Spleen (tissue), 11 donors: ENCODE data around the gene SGCA. TPM values are rescaled to one million over a fixed set of nuclear protein-coding genes. Genes with fewer than 3 reads are reported as not detected.

Experiments used
- DNase-seq: peaks from one replicate; pipeline ENCODE4 v3.0.0-alpha.2; 2020
- H3K27ac ChIP-seq, 8 donors: fragments of 200-600 bp; sonication (generic) in 7 of 8; 1 replicate in 4 of 8; 2 replicates in 4 of 8; pipeline versions ENCODE4 v1.5.0 to v1.8.0; 2016 to 2021; ENCODE audit warnings: inconsistent platforms in 4 of 8, mild to moderate bottlenecking in 4 of 8, moderate library complexity in 1 of 8
- H3K27me3 ChIP-seq, 7 donors: fragments of 200-600 bp; sonication (generic) in 6 of 7; replicated peaks in 1 of 7; 1 replicate in 4 of 7; 2 replicates in 3 of 7; pipeline versions ENCODE4 v1.5.0 to v1.8.0; 2016 to 2021; ENCODE audit warnings: inconsistent platforms in 3 of 7, mild to moderate bottlenecking in 1 of 7
- H3K36me3 ChIP-seq, 6 donors: fragments of 200-600 bp; sonication (generic) in 5 of 6; 1 replicate in 4 of 6; 2 replicates in 2 of 6; pipeline versions ENCODE4 v1.5.0 to v1.8.0; 2016 to 2021; ENCODE audit warnings: inconsistent platforms in 2 of 6
- H3K4me1 ChIP-seq, 6 donors: fragments of 200-600 bp; sonication (generic) in 5 of 6; 1 replicate in 3 of 6; 2 replicates in 3 of 6; pipeline versions ENCODE4 v1.5.0 to v1.8.0; 2016 to 2021; ENCODE audit warnings: inconsistent platforms in 3 of 6
- H3K4me3 ChIP-seq, 8 donors: fragments of 200-600 bp; sonication (generic) in 7 of 8; 1 replicate in 4 of 8; 2 replicates in 4 of 8; pipeline versions ENCODE4 v1.5.0 to v1.8.0; 2016 to 2021; ENCODE audit warnings: inconsistent platforms in 4 of 8, mild to moderate bottlenecking in 4 of 8, moderate library complexity in 2 of 8
- H3K9me3 ChIP-seq, 8 donors: fragments of 200-600 bp; sonication (generic) in 7 of 8; 1 replicate in 4 of 8; 2 replicates in 4 of 8; pipeline versions ENCODE4 v1.5.0 to v1.8.0; 2016 to 2021; ENCODE audit warnings: inconsistent platforms in 4 of 8
- CTCF ChIP-seq, 11 experiments: fragments of 200-600 bp in 7 of 11; fragments of 450-650 bp in 4 of 11; sonication (generic) in 4 of 11; IDR thresholded peaks in 8 of 11; conservative IDR thresholded peaks in 3 of 11; 1 replicate in 7 of 11; 2 replicates in 4 of 11; pipeline versions ENCODE4 v1.4.0 to v1.8.0; 2016 to 2021; ENCODE audit warnings: antibody characterized with exemption in 11 of 11, inconsistent platforms in 4 of 11, mild to moderate bottlenecking in 1 of 11
- POLR2A ChIP-seq, 3 donors: fragments of 450-650 bp; IDR thresholded peaks; one replicate each; pipeline ENCODE4 v1.5.1; 2017; ENCODE audit warnings: antibody characterized with exemption in 3 of 3, mild to moderate bottlenecking in 1 of 3
- POLR2AphosphoS5 ChIP-seq, 3 donors: sonication (generic); formaldehyde crosslinking; IDR thresholded peaks; one replicate each; pipeline ENCODE4 v1.5.1; 2017; ENCODE audit warnings: antibody characterized with exemption in 3 of 3
- WGBS, 5 donors: extraction: QIAGEN DNeasy Blood & Tissue Kit in 3 of 5; methylation state at CpG; one replicate each; pipeline versions ENCODE4 v1.1.5 to v1.1.7; 2013 to 2018; 5-methylcytosine and 5-hydroxymethylcytosine counted together
- intact Hi-C: fragments of 100-400 bp; cut with DNase I; formaldehyde crosslinking; loops from one replicate; pipeline ENCODE4 v1.15.0; 2023; ENCODE audit warnings: low total_unique reads
- polyA plus RNA-seq, 3 donors: library from polyadenylated mRNA; stranded (reverse); fragments of 200-250 nt; gene quantifications; one replicate each; pipeline ENCODE4 v1.2.1, GENCODE V29; 2013
- total RNA-seq, 7 donors: library from RNA; depleted of rRNA in 3 of 7; stranded (reverse); fragments of >200 nt in 3 of 7; fragmentation: NEBNext Ultra II Directional in 4 of 7; extraction: Animal tissue kit (Norgen Biotek cat#: 25700) in 4 of 7; gene quantifications; one replicate each; pipeline versions ENCODE4 v1.1.0 to v1.2.1, GENCODE V29; 2016 to 2021
- donor health status: healthy with polysubstance abuse.
- donor health status: DM: no; HTN: no; CAD: no; lungs with moderate emphysema.
- donor health status: DM: no; HTN: no; CAD: no.
- donor health status: Bipolar disorder and iron deficiency.
- donor health status: healthy.
- donor health status: DM: no; HTN: no; CAD: no.
- donor health status: DM: yes; HTN: yes; CAD: no.

Gene SGCA
- total and polyA plus RNA-seq, 10 donors: 1.2 to 5.9 (median 3.7) TPM; not detected in 1

- no peak for DNase-seq
- H3K4me1 ChIP-seq: peaks cover 14 to 59% (median 28%) of the 10 kb centered on the region in 6 donors
Measured at GRCh38 chr17:50133028-50133768, 32.6 kb upstream of the SGCA start.

GRCh38 chr17:50133769-50134099 is 32.1 kb upstream of the SGCA start:
- Histone ChIP-seq H3K4me3 (no peak overlapping the region), H3K36me3 (peaks cover 6 to 67% (median 53%) of the 10 kb centered on the region in 6 donors), H3K9me3 (no peaks in the 10 kb centered on the region), H3K27ac (peak overlapping the region in 2 of 8 donors; percentile 6 to 33), H3K4me1 (peaks cover 12 to 57% (median 23%) of the 10 kb centered on the region in 6 donors), H3K27me3 (peaks cover 0 to 24% (median 16%) of the 10 kb centered on the region in 7 donors)
- intact Hi-C loops: no loop called here
- 50 to 74% (median 60%) methylated on average over 16 of the region's 16 CpGs for WGBS, 5 donors
- peak in 1 of 3 donors; percentile 33 for TF ChIP-seq POLR2AphosphoS5 (IDR thresholded peaks at IDR 0.05)
- no peak for TF ChIP-seq POLR2A (IDR thresholded peaks at IDR 0.05)
- TF ChIP-seq CTCF (IDR thresholded peaks at IDR 0.05 in 8 of 11, conservative IDR thresholded peaks at IDR 0.05 in 3 of 11): no peak
- DNase-seq: no peak

More at GRCh38 chr17:50133028-50133768, 32.6 kb upstream of the SGCA start:
- no peaks in the 10 kb centered on the region for H3K9me3 ChIP-seq
- H3K36me3 ChIP-seq: peaks cover 4 to 61% (median 47%) of the 10 kb centered on the region in 6 donors
- intact Hi-C loops: no loop called here
- H3K4me3 ChIP-seq: no peak overlapping the region
- peak overlapping the region in 3 of 8 donors; percentile 6 to 45 (median 33) for H3K27ac ChIP-seq
- H3K27me3 ChIP-seq: peaks cover 0 to 29% (median 19%) of the 10 kb centered on the region in 7 donors
- 61 to 76% (median 72%) methylated on average over 7 of the region's 7 CpGs for whole genome bisulfite sequencing, 5 donors
- TF ChIP-seq POLR2AphosphoS5 (IDR thresholded peaks at IDR 0.05) (peak in 2 of 3 donors; percentile 18 to 63), CTCF (IDR thresholded peaks at IDR 0.05 in 8 of 11, conservative IDR thresholded peaks at IDR 0.05 in 3 of 11) (no peak)

- H3K9me3 ChIP-seq: no peaks in the 10 kb centered on the region
- no peak overlapping the region for H3K4me3 ChIP-seq
- no peak for DNase-seq
- peaks cover 0 to 16% (median 8%) of the 10 kb centered on the region in 7 donors for H3K27me3 ChIP-seq
- 79 to 86% (median 83%) methylated on average over 12 to 16 of the region's 16 CpGs for WGBS, 5 donors
- peaks cover 5 to 57% (median 19%) of the 10 kb centered on the region in 6 donors for H3K4me1 ChIP-seq
- TF ChIP-seq POLR2AphosphoS5 (IDR thresholded peaks at IDR 0.05) (peak; percentile 31 to 71 (median 38)), CTCF (IDR thresholded peaks at IDR 0.05 in 8 of 11, conservative IDR thresholded peaks at IDR 0.05 in 3 of 11) (no peak), POLR2A (IDR thresholded peaks at IDR 0.05) (no peak)
- peaks cover 6 to 74% (median 60%) of the 10 kb centered on the region in 6 donors for H3K36me3 ChIP-seq
- no peak overlapping the region for H3K27ac ChIP-seq
- intact Hi-C loops: no loop called here
Measured at GRCh38 chr17:50134206-50135110, 31.3 kb upstream of the SGCA start.
